GM18907 (cell line): ENCODE measurements around the gene PDZK1IP1.
"Not testable (repeated sequence)": the region's sequence is repeated elsewhere in the genome, so short reads cannot be mapped to it uniquely, and the experiment has no call there.

Experiments
- ATAC-seq: cut with Tn5 transposase; IDR thresholded peaks from one replicate; pipeline ENCODE4 v1.9.1; 2021; ENCODE audit warnings: mild to moderate bottlenecking, moderate library complexity; ENCODE audit not compliant: unreplicated experiment

PDZK1IP1 gene

GRCh38 chr1:47181955-47182675 lies 7.7 kb downstream of the PDZK1IP1 start:
- ATAC-seq = no peak

GRCh38 chr1:47181095-47181954 lies 8.5 kb downstream of the PDZK1IP1 start:
- ATAC-seq = no peak

DNA sequence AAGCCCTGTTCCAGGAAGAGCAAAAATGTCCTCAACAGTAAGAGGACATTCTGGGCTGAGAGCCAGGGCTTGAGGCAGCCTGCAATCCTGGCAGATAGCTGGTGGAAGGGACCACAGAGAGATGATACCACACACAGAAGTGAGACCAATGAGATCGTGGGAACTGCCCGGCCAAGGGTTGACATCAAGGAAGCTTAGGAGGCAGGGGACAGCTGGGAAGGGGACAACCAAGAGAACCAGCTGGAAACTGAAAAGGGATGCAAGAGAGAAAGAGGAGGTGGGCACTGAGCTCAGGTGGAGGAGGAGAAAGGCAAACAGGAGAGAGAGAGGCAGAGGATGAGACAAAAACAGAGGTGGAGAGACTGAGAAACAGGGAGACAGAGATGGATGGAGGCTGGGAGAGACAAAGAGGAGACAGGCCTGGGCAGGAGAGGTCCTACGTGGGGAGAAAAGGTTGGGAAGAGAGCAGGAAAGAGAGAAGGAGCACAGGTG lies 9.2 kb downstream of the PDZK1IP1 start:
- no peak for ATAC-seq

GRCh38 chr1:47179988-47180563 lies 9.8 kb downstream of the PDZK1IP1 start:
- ATAC-seq = no peak

GRCh38 chr1:47179017-47179987 lies 10.5 kb downstream of the PDZK1IP1 start:
- ATAC-seq = peak; percentile 88

DNA sequence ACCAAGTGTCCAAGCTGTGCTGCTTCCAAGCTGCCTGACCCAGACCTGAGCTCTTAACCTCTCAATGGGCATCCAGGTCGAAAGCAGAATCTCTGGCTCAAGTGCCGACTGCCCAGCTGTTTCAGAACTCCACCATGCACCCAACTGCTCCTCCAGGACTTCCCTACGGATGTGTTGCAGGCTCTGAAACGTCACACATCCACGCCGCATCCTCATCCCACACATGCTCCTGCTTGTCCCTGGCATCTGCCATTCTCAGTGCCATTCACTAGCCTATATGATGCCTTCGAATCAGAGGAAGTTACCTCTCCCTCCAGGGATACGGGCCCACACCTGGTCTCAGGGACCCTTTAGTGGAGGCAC lies 11.2 kb downstream of the PDZK1IP1 start:
- ATAC-seq = no peak

GRCh38 chr1:47178020-47178419 lies 11.8 kb downstream of the PDZK1IP1 start:
- no peak for ATAC-seq

- ATAC-seq = peak; percentile 50
Observed at GRCh38 chr1:47175227-47175934, 14.5 kb downstream of the PDZK1IP1 start.

DNA sequence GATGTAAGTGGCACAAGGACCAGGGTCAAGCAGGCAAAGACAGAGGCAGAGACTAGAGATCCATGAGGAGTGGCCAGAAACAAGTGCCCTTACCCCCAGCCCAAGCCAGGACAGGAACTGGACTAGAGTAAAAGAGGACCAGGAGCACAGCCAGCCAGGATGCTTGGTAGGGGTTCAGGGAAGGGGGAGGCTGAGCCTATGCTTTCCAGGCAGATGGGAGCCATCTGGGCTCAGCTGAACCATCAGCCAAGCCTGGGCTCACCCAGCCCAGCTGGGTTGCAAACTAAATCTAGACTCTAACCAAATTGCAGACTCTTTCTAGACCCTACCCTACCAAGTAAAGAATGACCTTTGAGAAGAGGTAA lies 15.2 kb downstream of the PDZK1IP1 start:
- no peak for ATAC-seq

DNA sequence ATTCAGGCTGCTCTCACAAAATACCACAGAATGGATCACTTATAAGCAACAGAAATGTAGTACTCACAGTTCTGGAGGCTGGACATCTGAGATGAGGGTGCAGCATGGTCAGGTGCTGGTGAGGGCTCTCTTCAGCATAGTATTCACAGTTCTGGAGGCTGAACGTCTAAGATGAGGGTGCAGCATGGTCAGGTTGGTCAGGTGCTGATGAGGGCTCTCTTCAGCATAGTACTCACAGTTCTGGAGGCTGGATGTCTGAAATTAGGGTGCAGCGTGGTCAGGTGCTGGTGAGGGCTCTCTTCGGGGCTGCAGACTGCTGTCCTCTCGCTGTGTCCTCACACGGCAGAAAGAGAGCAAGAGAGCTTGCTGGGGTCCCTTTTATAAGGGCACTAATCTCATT lies 17.1 kb downstream of the PDZK1IP1 start:
- ATAC-seq = no peak

GRCh38 chr1:47164552-47164951 lies 25.3 kb downstream of the PDZK1IP1 start:
- no peak for ATAC-seq

GRCh38 chr1:47161298-47162040 lies 28.4 kb downstream of the PDZK1IP1 start:
- peak; percentile 65 for ATAC-seq

DNA sequence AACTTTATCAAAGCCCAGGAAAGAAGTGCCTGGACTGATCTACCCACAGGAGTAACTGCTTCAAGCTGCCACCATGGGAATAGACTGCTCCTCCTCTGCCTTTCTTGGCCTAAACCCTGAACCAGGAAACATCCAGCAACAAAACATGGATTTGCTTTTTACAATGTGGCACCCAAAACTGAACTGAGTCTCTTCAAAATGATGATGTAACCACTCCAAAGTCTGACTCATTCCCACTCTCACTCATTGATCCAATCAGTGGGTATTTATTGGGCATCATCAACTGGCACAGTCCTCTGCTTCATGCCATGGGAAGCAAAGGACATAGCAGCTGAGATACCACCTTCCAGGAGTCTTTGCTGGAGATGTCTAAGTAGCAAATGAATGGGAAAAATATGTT lies 29.1 kb downstream of the PDZK1IP1 start:
- no peak for ATAC-seq

DNA sequence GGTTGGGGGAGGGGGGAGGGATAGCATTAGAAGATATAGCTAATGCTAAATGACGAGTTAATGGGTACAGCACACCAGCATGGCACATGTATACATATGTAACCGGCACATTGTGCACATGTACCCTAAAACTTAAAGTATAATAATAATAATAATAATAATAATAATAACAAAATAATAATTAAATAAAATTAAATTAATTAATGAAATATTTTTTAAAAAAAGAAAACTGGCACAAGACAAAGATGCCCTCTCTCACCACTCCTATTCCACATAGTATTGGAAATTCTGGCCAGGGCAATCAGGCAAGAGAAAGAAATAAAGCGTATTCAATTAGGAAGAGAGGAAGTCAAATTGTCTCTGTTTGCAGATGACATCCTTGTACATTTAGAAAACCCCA lies 31.9 kb downstream of the PDZK1IP1 start:
- not testable (repeated sequence) for ATAC-seq

GRCh38 chr1:47156457-47156856 lies 33.4 kb downstream of the PDZK1IP1 start:
- not testable (repeated sequence) for ATAC-seq

DNA sequence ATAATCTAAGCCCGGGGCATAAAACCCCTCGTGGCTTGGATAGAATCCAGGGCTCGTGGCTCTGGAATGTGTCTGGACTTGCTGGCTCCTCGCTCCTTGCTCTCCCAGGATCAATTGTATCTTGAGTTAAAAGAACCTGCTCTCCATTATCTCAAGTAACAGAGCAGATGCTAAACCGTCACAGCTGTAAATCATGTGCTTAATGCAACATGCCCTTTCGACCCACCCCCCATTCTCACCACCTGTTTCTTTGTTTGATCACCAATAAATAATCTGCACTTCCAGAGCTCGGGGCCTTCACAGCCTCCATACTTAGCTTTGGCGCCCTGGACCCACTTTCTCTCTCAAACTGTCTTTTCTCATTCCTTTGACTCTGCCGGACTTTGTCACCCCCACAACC lies 40.7 kb downstream of the PDZK1IP1 start:
- ATAC-seq = not testable (repeated sequence)

DNA sequence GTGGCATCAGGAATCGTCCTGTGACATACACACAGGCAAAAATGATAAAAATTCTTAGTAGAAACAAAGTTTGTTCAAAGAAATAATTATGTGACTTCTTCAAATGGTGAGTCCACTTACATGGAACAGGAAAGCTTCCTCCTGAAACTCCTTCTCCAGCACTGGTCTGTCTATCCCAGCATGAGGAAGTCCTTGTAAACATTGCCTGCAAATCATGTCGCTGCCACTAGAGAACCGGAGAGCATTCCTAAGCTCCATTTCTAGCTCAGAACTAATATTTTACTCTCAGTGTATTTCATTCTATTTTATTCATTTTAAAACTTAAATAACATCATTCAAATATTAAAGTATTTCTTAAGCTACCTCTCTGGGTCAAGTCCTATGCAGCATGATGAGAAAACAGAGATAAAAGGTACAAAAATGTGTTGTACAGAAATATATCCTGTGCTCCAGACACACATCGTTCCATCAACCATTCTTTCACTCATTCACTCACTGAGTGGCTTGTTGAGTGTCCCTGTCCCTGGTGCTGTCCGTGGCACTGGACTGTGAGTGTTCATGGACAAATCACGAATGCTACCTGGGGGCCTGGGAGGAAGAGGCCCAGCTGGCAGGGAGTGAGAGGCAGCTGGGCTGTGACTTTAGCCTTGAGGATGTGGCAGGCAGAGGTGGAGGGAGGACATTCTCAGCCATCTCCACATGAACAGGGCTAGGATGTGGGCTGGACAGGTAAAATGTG lies 42.6 kb downstream of the PDZK1IP1 start:
- no peak for ATAC-seq

GRCh38 chr1:47146495-47146894 lies 43.3 kb downstream of the PDZK1IP1 start:
- ATAC-seq = not testable (repeated sequence)

GRCh38 chr1:47143654-47144053 lies 46.2 kb downstream of the PDZK1IP1 start:
- ATAC-seq = not testable (repeated sequence)
